SK-N-SH treated with all-trans-retinoic acid at 6 μM for 48 hours (cell line): Measurements from ENCODE around the gene ATP8A2.
A peak's percentile ranks its signal among the peaks of the same experiment; 100 is the strongest.

Source experiments
- ATAC-seq: fragments of 200-7000 bp; cut with Tn5 transposase; 3 replicates; pipeline ENCODE4 v1.9.1; 2020; ENCODE audit warnings: mild to moderate bottlenecking, moderate library complexity
- BACH2 ChIP-seq: fragments of 250-450 bp; sonication (Bioruptor Pico); IDR thresholded peaks from 2 replicates; pipeline ENCODE4 v1.9.0; 2021; ENCODE audit warnings: mild to moderate bottlenecking, borderline replicate concordance
- CSDC2 ChIP-seq: fragments of 250-450 bp; sonication (Bioruptor Pico); IDR thresholded peaks from 2 replicates; pipeline ENCODE4 v1.5.0; 2020; ENCODE audit warnings: mild to moderate bottlenecking, moderate library complexity
- OSR1 ChIP-seq: fragments of 250-450 bp; sonication (Bioruptor Pico); IDR thresholded peaks from 2 replicates; pipeline ENCODE4 v1.8.0; 2022; ENCODE audit warnings: moderate library complexity, mild to moderate bottlenecking, inconsistent platforms
- PATZ1 ChIP-seq: fragments of 250-450 bp; sonication (Bioruptor Pico); IDR thresholded peaks from 2 replicates; pipeline ENCODE4 v1.8.0; 2020; ENCODE audit warnings: mild to moderate bottlenecking, moderate library complexity, borderline replicate concordance
- PPARA ChIP-seq: fragments of 250-450 bp; sonication (Bioruptor Pico); IDR thresholded peaks from 2 replicates; pipeline ENCODE4 v1.5.0; 2020; ENCODE audit warnings: mild to moderate bottlenecking, borderline replicate concordance
- RARB ChIP-seq: fragments of 250-450 bp; sonication (Bioruptor Pico); IDR thresholded peaks from 2 replicates; pipeline ENCODE4 v1.8.0; 2021; ENCODE audit warnings: mild to moderate bottlenecking, moderate library complexity
- TOX ChIP-seq: fragments of 250-450 bp; sonication (Bioruptor Pico); IDR thresholded peaks from 2 replicates; pipeline ENCODE4 v1.8.0; 2021; ENCODE audit warnings: mild to moderate bottlenecking, moderate library complexity, borderline replicate concordance
- ZC3H10 ChIP-seq: fragments of 250-450 bp; sonication (Bioruptor Pico); IDR thresholded peaks from 2 replicates; pipeline ENCODE4 v1.5.1; 2021; ENCODE audit warnings: mild to moderate bottlenecking, moderate library complexity
- ZFP3 ChIP-seq: fragments of 250-450 bp; sonication (Bioruptor Pico); IDR thresholded peaks from 2 replicates; pipeline ENCODE4 v1.5.0; 2020; ENCODE audit warnings: mild to moderate bottlenecking, moderate library complexity
- ZNF8 ChIP-seq: fragments of 450-650 bp; formaldehyde crosslinking; IDR thresholded peaks from 2 replicates; pipeline ENCODE4 v1.5.0; 2020; ENCODE audit warnings: mild to moderate bottlenecking, moderate library complexity
- TF ChIP-seq, protein P1 (sequence below): fragments of 250-450 bp; sonication (Bioruptor Pico); IDR thresholded peaks from 2 replicates; pipeline ENCODE4 v1.5.0; 2020; ENCODE audit warnings: mild to moderate bottlenecking, moderate library complexity
- TF ChIP-seq, protein P2 (sequence below): fragments of 250-450 bp; sonication (Bioruptor Pico); IDR thresholded peaks from 2 replicates; pipeline ENCODE4 v1.5.1; 2021; ENCODE audit warnings: mild to moderate bottlenecking, moderate library complexity
- TF ChIP-seq, protein P3 (sequence below): fragments of 250-450 bp; sonication (Bioruptor Pico); IDR thresholded peaks from 2 replicates; pipeline ENCODE4 v1.8.0; 2021; ENCODE audit warnings: low read depth, mild to moderate bottlenecking, moderate library complexity, borderline replicate concordance

ATP8A2 gene

GRCh38 chr13:26050568-26051230 lies 678.9 kb downstream of the ATP8A2 start (continued):
- TF ChIP-seq, protein P1, sequence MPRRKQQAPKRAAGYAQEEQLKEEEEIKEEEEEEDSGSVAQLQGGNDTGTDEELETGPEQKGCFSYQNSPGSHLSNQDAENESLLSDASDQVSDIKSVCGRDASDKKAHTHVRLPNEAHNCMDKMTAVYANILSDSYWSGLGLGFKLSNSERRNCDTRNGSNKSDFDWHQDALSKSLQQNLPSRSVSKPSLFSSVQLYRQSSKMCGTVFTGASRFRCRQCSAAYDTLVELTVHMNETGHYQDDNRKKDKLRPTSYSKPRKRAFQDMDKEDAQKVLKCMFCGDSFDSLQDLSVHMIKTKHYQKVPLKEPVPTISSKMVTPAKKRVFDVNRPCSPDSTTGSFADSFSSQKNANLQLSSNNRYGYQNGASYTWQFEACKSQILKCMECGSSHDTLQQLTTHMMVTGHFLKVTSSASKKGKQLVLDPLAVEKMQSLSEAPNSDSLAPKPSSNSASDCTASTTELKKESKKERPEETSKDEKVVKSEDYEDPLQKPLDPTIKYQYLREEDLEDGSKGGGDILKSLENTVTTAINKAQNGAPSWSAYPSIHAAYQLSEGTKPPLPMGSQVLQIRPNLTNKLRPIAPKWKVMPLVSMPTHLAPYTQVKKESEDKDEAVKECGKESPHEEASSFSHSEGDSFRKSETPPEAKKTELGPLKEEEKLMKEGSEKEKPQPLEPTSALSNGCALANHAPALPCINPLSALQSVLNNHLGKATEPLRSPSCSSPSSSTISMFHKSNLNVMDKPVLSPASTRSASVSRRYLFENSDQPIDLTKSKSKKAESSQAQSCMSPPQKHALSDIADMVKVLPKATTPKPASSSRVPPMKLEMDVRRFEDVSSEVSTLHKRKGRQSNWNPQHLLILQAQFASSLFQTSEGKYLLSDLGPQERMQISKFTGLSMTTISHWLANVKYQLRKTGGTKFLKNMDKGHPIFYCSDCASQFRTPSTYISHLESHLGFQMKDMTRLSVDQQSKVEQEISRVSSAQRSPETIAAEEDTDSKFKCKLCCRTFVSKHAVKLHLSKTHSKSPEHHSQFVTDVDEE (CRISPR knock-in tag), result no peak
- TF ChIP-seq PPARA, result no peak

- ATAC-seq, result no peak; the same call in none of the 3 replicates
- no peak for TF ChIP-seq OSR1 (CRISPR knock-in tag)
- TF ChIP-seq, protein P2, sequence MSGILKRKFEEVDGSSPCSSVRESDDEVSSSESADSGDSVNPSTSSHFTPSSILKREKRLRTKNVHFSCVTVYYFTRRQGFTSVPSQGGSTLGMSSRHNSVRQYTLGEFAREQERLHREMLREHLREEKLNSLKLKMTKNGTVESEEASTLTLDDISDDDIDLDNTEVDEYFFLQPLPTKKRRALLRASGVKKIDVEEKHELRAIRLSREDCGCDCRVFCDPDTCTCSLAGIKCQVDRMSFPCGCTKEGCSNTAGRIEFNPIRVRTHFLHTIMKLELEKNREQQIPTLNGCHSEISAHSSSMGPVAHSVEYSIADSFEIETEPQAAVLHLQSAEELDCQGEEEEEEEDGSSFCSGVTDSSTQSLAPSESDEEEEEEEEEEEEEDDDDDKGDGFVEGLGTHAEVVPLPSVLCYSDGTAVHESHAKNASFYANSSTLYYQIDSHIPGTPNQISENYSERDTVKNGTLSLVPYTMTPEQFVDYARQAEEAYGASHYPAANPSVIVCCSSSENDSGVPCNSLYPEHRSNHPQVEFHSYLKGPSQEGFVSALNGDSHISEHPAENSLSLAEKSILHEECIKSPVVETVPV (CRISPR knock-in tag), result no peak
- no peak for TF ChIP-seq BACH2 (CRISPR knock-in tag)
Observed at GRCh38 chr13:26051231-26051656, 679.5 kb downstream of the ATP8A2 start.

GRCh38 chr13:26051657-26052311 lies 680.0 kb downstream of the ATP8A2 start, which contains the start of gene SHISA2:
Gene SHISA2 (minus strand): TSS chr13:26052016. CDS start chr13:26050975, 1,041 bp downstream.
- peak; percentile 74 for ATAC-seq
- TF ChIP-seq ZNF8 (CRISPR knock-in tag) (no peak), ZC3H10 (CRISPR knock-in tag) (no peak), PATZ1 (CRISPR knock-in tag) (no peak), ZFP3 (CRISPR knock-in tag) (no peak), OSR1 (CRISPR knock-in tag) (no peak)
- TF ChIP-seq, protein P1 (CRISPR knock-in tag), result no peak

- no peak for ATAC-seq
- no peak for TF ChIP-seq ZNF8 (CRISPR knock-in tag)
- TF ChIP-seq RARB (CRISPR knock-in tag), result no peak
- TF ChIP-seq TOX (CRISPR knock-in tag), result no peak
- TF ChIP-seq PATZ1 (CRISPR knock-in tag), result no peak
- TF ChIP-seq CSDC2 (CRISPR knock-in tag), result no peak
- TF ChIP-seq, protein P3, sequence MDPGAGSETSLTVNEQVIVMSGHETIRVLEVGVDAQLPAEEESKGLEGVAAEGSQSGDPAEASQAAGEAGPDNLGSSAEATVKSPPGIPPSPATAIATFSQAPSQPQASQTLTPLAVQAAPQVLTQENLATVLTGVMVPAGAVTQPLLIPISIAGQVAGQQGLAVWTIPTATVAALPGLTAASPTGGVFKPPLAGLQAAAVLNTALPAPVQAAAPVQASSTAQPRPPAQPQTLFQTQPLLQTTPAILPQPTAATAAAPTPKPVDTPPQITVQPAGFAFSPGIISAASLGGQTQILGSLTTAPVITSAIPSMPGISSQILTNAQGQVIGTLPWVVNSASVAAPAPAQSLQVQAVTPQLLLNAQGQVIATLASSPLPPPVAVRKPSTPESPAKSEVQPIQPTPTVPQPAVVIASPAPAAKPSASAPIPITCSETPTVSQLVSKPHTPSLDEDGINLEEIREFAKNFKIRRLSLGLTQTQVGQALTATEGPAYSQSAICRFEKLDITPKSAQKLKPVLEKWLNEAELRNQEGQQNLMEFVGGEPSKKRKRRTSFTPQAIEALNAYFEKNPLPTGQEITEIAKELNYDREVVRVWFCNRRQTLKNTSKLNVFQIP (CRISPR knock-in tag), result no peak
Observed at GRCh38 chr13:26052337-26052736, 680.6 kb downstream of the ATP8A2 start.
